Fibroblast of skin of left quadriceps (primary cell): Measurements from ENCODE around the gene RTKN.
A peak's percentile ranks its signal among the peaks of the same experiment; 100 is the strongest.
"Not testable (repeated sequence)": the region's sequence is repeated elsewhere in the genome, so short reads cannot be mapped to it uniquely, and the experiment has no call there.

ENCODE experiments used
- DNase-seq, 2 experiments: peaks; one replicate each; pipeline ENCODE4 v3.0.0-alpha.2; 2013; ENCODE audit warnings: low read depth in 2 of 2

RTKN gene

DNA sequence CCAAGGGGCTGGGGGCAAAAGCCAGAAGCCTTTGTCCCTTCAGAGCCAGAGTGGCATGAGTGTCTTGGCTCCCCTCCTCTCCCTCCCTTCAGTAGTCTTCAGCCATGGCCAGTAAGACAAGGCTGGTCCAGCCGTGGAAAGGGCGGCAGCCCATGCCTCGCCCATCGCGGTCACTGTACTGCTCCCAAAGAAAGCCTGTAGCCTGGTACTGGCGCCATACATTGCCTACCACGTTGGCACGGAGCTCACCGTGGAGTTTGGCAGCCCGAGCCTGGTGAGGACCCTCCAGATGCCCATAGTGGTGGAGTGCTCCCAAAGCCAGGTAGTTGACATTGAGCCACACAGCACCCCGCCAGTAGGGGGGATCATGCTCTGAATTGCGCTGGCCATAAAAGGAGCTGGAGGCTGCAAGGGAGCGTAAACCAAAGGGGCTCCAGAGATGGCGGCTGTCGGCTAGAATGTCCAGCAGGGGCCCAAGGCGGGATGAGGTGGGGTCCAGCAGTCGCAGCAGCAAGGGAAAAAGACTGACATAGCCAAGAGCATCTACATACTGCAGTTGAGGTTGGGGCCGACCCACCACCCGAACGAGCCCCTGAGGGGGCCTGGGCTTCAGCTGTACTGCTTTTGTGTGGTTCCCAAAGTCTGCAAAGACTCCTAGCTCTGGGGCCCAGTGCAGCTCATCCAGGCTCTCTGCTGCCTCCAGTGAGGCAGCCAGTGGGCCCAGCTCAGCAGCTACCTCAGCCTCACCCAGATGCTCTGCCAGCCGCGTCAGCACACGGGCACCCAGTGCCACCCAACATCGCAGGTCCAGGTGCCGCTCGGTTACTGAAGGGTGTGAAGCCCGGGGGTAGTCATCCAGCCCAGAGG lies 19.7 kb upstream of the RTKN start:
- no peak for DNase-seq

DNA sequence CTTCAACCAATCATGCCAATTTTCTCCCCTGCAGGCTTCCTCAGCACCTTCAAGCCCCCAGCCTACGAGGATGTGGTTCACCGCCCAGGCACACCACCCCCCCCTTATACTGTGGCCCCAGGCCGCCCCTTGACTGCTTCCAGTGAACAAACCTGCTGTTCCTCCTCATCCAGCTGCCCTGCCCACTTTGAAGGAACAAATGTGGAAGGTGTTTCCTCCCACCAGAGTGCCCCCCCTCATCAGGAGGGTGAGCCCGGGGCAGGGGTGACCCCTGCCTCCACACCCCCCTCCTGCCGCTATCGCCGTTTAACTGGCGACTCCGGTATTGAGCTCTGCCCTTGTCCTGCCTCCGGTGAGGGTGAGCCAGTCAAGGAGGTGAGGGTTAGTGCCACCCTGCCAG lies 18.4 kb upstream of the RTKN start:
- not testable (repeated sequence) for DNase-seq

DNA sequence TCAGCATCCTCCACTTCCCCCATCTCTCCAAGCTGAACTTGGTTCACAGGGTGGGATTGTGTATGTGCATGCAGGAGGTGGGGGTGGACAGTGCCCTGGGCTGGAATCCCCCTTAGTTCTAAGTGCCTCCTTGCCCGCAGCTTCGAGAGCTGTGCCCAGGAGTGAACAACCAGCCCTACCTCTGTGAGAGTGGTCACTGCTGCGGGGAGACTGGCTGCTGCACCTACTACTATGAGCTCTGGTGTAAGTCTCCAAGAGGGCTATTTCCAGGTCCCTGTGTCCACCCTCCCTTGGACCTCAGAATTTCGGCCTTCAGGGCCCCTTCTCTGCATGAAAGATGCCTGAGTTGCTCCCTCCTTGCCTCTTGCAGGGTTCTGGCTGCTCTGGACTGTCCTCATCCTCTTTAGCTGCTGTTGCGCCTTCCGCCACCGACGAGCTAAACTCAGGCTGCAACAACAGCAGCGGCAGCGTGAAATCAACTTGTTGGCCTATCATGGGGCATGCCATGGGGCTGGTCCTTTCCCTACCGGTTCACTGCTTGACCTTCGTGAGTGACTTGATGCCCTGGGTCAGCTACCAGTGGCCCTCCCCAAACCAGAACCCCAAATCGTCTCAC lies 17.9 kb upstream of the RTKN start:
- not testable (repeated sequence) for DNase-seq

DNA sequence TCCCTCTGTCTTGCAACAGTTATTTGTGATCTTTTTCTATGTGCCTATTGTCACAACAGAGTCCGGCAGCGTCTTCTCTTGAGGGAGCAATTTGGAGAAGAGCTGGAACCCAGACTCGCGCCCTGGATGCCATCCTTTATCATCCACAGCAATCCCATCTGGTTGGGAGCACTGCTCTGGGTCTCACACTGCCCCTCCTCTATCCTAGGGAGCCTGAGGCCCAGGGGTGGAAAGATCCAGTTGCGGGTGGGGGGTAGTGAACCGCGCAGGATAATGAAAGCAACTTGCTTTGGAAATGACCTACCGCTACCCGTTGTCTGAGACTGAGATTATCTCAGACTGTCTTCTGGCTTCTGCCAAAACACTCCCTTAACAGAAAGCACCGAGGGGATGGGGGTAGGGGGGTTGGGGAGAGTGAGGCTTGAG lies 17.2 kb upstream of the RTKN start:
- no peak for DNase-seq

DNA sequence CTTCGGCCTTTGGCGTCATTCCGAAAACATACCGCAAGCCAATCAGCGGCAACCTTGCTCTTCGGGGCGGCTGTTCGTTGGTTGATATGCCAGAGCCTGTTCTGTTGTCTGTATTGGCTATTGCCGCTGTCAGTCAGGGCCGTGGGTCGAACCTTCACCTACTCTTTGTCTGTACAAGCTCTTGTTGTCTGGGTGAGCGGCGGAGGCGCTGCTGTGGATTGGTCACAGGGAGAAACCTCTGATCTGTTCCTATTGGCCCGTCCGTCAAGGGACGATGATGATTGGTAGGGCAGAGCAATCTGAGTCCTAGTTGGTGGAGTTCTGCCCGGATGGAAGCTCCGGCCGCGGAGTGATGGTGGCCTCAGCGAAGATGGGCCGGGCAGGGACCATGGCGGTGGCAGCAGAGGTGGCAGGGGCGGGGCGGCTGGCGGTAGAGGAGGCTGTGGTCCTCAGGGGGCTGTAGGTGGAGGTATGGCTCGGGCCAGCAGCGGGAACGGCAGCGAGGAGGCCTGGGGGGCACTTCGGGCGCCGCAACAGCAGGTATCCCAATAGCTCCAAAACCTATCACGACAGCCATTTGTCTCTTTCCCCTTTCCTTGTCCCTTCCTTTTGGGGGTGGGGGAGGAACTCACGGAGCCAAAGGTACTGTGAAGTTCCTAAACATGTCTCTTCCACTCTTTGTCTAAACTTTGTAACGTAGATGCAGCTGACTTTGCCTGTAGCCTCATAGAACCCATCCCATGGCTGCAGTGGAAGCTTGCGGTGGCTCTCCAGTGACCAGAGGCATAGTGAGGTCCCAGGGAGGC lies 16.6 kb upstream of the RTKN start, which contains the start of gene WBP1:
Gene WBP1 (plus strand): TSS at position 307 of the 806 bp plus-strand sequence. CDS start 165 bp downstream, at position 472.
- peak; percentile 100 for DNase-seq

DNA sequence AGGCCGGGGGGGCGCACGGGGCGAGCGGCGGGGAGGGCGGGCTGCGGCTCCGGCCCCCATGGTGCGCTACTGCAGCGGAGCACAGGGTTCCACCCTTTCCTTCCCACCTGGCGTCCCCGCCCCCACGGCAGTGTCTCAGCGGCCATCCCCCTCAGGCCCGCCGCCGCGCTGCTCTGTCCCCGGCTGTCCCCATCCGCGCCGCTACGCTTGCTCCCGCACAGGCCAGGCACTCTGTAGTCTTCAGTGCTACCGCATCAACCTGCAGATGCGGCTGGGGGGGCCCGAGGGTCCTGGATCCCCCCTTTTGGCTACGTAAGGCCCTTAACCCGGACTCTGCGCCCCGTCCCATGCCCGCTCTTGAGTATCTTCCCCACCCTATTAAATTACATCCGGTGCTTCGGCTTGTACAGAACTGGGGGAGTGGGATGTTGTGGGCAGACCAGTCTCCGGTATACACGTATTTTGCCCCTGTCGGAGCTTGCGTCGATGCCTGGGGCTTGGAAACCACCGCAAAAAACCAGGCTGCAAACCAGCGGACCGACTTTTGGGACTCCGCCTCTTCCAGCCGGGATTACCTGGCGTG lies 15.9 kb upstream of the RTKN start:
- no peak for DNase-seq

DNA sequence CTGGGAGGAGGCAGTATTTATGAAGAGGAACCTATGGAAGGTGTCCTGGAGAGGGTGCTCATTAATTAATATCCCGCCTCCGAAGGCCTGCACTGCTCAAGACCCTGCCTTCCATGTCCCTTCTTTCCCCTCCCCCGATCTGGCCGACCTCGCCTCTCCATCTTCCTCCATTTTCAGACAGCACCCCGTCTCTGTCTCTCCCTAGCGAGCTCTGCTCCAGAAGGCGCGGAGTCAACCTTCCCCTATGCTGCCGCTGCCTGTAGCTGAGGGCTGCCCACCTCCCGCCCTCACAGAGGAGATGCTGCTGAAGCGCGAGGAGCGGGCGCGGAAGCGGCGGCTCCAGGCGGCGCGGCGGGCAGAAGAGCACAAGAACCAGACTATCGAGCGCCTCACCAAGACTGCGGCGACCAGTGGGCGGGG lies 15.4 kb upstream of the RTKN start:
- no peak for DNase-seq

DNA sequence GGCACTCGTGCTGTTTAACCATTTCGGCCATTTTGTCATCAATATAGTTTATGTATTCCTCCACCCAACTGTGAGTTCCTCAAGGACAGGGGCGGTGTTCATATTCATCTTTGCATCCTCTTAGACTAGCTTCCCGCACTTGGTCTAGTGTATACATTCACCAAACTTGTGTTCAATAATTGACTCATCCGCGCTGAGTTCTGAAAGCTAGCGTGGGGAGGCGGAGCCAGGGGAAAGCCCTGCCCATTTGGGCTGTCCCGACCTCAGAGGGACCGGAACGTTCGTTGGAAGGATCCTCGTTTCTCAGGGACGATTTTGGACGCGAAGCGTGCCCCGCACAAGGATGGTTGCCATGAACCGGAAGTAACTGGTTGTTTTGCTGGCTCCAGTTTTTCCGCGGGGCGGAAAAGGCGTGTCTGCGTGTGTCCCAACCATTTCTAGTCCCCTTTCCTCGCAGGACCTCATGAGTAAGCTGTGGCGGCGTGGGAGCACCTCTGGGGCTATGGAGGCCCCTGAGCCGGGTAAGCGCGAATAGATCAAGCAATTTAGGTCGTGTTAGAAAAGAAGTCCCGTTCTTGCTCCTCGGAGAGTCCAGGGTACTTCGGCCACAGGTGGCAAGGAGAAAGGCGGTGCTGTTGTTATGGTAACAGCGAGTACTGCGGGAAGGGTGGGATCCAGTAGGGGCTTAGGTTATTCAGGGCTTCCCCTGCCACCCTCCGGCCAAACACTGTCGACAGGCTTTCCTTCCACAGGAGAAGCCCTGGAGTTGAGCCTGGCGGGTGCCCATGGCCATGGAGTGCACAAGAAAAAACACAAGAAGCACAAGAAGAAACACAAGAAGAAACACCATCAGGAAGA lies 13.1 kb upstream of the RTKN start, which contains the start of gene INO80B:
Gene INO80B (plus strand): TSS at position 434 of the 858 bp plus-strand sequence. CDS start 30 bp downstream, at position 464.
- peak; percentile 96 to 97 for DNase-seq

DNA sequence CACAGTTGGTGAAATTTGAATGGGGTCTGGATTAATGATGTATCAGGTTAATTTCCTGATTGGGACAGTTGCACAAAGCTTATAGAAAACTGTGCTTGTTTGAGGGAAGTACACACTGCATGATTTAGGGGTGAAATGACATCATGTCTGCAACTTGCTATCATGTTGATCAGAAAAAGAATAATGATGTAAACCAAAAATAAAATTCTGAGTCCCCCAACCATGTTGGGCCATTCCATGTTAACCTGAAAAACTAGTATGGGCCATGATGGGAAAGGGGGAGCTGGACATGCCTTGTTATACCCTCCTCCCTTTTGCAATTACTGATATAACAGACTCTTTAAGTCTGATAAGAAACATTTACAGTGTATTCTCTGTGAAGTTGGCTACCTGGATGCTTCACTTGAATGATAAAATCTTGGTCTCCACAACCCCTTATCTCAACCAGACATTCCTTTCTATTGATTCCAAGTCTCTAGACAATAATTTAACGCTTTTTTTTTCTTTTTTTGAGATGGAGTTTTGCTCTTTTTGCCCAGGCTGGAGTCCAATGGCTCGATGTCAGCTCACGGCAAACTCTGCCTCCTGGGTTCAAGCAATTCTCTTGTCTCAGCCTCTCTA lies 8.9 kb upstream of the RTKN start:
- DNase-seq = no peak

DNA sequence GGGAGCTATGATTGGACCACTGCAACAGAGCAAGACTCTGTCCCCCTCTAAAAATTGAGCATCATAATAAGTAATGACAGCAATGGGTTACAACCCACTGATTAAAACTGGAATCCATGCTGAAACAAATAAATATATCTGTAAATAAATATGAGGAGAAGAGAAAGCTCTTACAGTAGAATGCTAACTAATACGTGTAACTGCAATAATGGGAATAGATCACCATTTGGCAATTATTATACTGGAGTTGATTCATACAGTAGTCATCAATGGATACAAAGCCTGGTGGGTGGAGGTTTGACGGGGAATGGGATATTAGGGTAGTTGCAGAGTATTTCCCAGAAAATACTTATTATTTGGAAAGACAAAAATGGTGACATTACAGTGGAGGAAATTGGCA lies 7.0 kb upstream of the RTKN start:
- no peak for DNase-seq

DNA sequence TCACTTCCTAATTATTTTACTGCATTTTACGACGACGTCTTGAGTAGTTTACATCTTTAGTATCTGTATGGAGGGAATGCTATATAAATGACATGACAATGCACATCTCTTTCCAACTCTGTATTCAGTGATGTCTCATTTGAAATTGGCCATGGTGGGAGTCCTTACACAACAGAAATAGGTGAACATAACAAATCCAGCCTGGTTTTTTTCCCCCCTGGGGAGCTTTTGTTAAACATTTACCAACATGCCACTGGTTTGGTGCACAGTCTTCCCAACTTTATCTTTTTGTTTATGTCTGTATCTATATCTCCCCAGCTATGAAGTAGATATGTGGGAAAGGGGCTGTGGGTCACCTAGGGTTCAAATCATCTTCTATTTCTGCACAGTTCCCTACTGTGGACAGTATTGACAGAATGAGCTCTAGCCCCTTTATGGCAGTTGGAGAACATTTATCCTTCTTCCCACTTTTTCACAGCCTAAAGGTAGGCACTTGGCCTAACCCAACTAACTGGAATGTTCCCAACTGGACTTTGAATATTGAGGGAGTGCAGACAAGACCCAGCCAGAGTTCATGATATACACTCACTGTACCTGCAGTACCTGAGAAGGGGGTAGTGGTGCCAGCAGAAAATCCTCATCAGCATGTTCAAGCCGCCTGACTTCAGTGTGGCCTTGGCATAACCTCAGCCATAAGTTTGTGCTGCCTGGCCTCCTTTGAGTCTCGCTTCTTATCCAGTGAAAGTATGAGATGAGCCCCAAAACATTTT lies 5.7 kb upstream of the RTKN start:
- no peak for DNase-seq

DNA sequence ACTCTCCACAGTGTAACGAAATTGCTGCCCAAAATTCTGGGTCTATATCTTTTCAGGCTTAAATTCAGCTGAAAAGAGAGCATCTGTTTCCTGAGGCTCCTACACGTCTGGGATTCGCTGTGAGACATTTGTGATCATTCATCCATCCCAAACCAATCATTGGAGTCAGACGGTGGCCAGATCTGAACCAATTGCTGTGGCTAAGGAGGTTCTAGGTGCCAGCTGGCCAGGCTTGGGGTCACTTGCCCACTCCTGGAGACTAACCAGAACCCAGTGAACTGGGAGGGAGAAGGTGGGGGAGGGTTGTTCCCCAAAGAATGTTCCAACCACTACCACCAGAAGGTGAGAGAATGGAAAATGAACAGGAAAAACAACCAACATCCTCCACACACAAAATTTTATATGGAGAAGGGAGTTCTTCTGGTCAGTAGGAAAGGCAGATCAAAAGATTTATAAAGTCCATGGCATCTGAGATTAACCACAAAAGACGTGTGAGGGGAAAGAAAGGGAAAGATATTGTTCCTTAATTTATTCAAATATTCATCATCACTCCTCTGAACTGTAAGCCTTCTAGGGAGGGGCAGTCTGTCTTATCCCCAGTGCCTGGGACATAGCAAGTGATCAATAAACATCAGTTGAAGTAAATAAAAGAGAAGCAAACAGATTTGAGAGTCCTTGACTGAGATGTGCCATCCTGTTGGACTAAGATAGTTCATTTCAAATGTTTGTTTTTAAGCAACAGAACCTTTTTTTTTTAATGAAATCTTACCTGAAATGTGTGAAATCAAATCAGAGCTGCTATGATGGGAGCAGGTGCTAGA lies 3.0 kb upstream of the RTKN start:
- no peak for DNase-seq

DNA sequence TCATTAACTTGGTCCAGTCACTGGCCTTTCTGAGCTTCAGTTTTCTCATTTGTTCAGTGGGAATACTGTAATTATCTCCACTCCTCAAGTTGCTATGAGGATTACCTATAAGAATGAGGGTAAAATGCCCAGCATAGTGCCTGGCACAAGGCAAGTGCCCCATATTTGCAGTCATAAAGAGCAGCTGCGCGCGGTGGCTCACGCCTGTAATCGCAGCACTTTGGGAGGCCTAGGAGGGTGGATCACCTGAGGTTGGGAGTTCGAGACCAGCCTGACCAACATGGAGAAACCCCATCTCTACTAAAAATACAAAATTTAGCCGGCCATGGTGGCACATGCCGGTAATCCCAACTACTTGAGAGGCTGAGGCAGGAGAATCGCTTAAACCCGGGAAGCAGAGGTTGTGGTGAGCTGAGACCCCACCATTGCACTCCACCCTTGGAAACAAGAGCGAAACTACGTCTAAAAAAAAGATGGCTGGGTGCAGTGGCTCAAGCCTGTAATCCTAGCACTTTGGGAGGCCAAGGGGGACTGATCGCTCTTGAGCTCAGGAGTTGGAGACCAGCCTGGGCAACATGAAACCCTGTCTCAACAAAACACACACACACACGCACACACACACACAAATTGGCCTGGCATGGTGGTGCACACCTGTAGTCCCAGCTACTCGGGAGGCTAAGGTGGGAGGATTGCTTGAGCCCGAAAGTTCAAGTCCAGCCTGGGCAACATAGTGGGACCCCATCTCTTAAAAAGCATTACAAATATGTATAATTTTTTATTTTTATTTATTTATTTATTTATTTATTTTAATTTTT lies 953 bp upstream of the RTKN start:
- DNase-seq = not testable (repeated sequence)

DNA sequence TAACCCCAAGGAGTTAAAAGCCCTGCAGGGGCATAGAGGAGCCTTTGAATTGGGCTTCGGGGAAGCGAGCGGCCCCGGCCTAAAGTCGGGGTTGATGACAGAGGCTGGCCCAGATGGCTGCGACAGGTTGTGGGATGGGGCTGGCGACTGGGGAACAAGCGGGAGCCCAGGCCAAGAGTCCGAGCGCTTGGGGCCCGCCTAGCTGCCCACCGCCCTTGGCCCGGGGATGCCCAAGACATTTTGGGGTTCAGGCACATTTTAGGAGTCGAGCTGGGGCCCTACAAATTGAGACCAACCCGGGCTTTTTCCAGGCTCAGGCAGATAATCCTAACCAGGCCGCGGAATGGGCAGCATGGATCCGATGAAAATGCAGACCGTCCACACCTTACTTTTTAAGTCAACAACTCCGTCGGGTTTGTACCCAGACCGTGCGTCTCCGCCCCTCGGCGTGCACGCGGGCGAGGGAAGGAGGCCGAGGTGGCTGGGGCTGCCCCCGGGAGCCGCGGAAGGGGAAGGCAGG lies 507 bp downstream of the RTKN start:
- no peak for DNase-seq

DNA sequence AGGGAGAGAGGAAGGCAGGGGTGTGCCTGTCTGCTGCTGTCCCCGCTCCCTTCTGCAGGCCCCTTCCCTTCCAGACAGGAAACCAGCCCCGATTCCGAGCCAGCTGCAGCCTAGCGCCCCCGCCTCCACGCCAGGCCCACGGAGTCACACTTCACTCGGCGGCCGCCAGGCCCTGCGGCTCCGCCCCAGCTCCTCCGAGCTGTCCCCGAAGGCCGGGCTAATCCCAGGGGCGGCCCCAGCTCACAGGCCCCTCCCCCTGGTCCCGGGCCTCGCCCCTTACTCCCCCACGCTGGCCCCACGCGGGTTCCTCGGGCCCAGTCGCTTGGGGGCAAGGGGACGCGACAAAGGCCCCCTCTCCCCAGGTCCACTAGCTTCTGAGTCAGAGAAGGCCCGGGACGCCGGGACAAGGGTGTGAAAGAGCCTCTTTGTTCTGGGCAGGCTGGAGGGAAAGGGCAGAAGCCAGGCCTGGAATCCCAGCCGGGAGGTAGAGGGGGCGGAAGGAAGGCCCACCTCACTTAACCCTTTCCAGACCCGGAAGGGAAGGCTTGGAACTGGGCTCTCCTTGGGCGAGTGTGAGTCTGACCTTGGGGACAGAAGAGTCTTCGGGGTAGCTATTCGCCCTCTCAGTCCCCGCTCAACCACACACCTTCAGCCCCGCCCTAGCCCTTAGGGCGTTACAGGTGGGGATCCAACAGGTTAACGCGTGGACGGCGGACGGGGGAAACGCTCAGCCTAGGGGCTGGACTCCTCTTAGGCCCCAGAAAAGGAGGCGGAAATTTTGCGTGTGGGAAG lies 1.2 kb downstream of the RTKN start:
- DNase-seq = peak; percentile 52 to 55

DNA sequence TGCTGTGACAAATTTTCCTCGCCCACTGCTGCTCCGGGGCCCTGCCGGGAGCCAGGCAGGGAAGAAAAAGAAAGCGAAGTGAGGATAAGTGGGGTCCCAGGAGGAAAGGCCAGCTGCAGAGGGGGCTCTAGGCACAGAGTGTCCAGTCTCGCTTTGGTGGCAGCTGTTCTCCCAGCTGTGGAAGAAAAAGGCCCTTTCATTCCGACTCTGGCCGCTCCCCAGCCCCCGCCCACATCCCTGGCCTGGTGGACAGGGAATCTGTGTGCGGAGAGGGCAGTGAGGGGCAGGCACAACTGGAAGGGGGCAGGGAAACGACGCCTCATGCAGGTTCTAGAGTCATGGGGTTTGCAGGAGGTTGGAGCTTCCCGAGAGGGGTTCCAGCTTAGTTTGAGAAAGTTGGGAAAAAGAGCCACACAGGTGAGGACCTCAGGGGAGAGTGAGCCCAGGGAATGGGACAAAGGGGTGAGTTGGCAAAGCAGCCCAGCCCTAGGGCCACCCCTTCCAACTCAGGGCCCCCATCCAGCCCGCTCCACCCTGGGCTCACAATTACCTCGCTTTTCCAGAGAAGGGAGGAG lies 1.8 kb downstream of the RTKN start:
- no peak for DNase-seq
